Midbrain (tissue), 1 donor: ENCODE measurements around the gene CCT7.
"Not testable (repeated sequence)": the region's sequence is repeated elsewhere in the genome, so short reads cannot be mapped to it uniquely, and the experiment has no call there.

Source experiments
- DNase-seq: peaks from one replicate; lab custom pipeline; 2025; lab: John Stamatoyannopoulos, UW

Gene CCT7

DNA sequence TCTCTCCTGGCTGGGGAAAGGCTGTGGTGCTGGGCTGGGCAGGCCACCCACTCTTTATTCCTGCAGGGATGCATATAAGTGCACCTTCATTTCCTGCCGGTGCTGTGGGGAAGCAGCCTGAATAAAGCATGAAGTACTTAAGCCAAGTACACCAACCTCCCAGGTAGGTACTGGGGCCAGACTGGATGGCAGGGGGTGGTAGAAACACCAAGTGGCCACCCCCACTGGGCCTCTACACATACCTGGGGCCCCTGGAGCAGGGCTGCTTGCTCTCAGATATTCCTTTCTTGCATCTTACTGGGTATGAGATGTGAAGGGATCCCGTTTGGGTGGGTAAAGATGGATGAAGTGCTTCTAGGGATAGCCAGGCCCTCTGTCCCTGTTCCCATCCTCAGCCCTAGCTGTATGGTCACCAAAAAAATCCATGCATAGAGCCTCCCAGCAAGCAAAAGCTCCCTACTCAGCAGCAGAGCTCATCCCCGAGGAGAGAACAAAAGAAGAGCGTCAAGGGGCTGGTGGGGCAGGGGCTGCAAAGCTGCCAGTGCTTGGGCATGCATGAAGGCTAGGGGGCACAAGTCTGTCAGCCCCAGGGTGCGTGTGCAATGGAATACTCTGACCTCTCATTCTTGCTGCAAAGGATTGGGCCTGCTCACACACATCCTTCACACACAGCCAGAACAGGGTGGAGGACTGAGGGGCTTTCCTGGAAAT, 22.0 kb downstream of the CCT7 start:
- no peak for DNase-seq

DNA sequence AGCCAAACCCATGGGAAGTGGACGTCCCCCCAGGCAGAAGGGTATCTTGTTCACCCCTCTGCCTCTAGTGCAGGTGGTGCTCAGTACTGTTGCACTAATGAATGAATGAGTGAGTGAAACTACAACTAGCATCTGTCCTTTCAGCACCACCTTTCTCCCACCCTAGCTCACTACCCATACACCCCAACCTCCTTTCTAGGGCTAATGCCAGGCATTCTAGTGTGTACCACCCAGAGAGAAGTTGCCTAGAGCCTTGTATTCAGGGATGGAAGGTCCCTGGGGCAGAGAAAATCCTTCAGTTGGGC, 22.5 kb downstream of the CCT7 start:
- no peak for DNase-seq

DNA sequence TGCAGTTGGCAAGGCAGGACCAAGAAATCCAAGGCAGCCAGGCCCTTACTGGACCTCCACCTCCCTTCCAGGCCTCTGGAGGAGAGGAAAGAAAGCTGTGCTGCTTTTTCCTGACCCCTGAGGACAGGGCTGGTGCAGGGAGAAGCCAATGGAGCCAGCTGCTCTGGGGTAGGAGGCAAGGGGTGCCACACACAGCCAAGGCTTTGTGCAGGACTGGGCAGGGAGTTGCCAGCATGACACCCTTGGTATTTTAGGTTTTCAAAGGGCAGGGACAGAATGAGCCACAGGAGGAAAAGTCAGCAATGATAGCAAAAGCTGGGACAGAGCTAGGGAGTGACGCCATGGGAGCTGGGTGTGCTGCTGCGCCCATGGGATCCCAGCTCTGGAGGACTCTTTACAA, 22.9 kb downstream of the CCT7 start:
- no peak for DNase-seq

DNA sequence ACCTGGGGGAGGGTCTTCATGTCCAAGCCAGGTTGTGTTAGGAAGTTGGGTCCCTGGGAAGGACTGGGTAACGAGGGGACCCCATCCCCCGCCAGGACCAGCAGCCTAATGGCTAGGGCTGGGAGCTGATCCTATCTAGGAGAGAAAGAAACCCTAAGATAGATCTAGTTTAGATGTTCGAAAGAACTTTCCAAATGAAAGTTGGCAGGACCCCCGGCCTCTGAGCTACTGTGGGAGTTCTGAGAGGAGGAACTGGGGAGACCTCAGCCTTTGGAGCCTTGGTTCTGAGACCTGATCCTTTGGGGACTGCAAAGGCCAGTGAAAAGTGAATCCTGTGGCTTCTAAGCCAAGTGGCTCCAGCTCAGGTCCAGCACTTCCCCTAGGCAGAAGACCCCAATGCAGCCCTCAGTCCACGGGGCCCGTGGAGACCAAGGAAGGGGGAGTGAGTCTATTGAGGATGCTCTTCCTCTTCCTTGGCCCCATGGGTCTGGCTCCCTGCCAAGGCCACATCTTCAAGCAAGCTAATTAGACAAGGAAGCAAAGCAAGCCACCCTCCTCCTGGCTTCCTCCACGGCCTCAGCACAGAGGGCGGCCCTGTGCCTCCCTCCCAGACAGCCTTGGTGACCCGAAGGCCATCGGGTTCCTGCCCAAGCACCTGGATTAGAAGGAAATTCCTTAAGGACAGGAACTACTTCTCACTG, 23.5 kb downstream of the CCT7 start:
- DNase-seq, result no peak

DNA sequence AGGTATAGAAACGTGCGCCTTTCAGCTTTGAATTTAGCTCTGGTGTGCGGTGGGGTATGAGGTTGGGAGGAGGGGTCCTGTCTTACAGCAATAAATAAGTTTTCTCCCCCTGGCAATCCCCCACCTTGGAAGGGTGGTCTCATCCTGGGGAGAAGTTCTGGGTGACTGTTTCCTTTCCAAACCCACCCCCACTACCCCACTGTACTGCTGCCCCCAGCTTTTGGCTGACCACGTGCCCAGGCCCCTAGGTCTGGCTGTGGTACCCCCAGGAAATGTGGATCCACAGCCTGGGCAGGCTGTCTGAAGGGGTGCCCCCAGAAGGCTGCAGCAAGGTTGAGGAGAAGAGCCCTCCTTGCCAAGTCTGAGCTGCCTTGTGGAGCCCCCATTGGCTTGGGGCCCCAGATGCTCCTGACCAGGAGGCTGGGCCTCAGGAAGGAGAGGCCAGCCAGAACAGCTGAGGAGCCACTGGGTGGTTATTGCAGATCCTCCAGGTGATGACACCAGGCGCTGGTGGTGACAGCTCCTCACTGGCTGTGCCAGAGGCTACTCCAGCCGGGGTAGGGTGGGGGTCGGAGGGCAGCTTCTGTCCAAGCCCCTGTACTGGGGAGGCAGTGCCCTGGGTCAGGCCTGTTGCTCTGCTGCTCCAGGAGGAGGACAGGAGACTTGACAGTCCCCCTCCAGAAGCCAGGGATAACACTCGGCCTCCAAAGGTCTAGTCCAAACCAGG, 24.2 kb downstream of the CCT7 start:
- no peak for DNase-seq

DNA sequence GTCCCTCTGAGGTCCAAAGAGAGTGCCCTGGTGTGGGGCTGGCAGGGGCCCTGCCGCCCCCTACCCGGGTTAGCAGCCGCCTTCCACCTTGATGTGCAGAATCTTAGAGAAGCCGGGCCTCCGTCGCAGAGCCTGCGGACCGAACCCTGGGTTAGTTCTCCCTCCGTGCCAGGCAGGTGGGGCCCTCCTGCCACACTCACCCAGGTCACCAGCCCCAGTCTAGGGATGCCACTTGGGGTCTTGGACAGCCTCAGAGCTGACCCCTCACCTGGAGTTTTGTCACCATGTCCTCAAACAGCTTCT, 24.8 kb downstream of the CCT7 start:
- no peak for DNase-seq

DNA sequence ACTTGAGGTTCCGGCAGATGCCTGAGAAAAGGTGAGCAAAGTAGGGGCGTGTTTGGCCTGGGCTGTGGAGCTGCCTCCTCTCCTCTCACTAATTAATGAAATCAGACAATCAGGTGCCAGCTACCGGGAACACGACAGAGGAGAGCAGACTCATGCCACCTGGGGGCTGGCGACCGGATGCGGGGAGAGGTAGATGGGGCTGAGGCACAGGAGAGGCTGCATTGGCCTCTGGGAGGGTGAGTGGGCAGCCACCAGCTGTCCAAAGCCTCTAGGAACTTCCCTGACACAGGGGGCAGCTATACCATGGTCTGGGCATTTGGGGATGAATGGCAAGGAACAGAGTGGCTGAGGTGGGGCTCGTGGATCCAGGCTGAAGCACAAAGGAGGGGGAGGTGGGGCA, 25.2 kb downstream of the CCT7 start:
- no peak for DNase-seq

DNA sequence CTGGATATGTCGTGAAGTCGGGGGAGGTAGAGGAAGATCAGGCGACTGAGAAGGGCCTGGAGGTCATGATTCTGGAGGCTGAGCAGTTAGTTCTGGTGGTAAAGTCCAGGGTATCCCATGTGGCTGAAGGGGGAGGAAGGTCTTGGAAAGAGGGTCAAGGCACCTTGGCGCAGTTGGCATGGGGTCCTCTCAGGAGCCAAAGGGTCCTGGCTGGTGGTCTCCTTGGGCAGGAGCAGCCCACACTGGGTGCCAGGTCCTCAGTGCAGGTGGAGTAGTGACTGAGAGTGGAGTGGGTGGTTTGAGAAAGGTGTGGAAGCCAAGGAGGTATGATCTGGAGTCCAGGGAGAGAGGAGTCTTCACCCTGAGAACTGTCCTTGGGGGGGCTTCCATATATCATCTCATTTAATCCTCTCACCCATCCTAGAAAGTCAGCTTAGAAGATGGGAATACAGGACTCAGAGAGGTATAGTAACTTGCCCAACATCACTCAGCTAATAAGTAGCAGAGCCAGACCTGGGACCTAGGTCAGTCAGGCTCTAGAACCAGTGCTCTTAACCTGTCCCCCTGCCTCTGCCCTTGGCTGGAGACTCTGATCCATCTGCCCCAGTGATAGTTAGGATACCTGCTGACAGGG, 25.7 kb downstream of the CCT7 start:
- DNase-seq, result no peak

DNA sequence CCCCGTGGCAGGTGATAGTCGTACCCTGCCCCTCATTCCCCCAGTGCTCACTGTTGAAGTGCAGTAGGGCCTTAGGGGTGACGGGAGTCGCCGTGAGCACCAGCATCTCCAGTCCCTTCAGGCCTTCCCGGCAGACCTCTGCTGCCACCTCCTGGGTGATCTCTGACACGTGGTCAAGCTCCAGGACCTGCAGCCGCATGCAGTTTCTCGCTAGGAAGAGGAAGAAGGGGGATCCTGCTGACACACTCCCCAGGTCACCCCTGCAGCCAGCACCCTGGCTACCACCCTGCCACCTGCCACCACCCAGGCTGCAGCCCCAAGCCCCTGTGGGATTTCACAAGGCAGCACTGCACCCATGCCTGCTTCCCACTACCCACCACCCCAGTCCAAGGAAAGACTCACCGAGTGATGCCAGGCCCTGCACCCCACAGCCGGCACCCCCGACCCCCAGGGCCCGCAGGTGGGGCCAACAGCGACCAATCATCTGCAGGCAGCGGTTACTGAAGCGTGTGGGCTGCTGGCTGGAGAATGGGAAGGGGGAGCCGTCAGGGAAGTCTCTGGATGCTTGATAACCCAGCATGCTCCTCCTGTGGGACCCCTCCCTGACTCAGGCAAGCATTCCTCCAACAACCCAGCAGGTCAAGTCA, 26.4 kb downstream of the CCT7 start:
- peak; percentile 20 for DNase-seq

DNA sequence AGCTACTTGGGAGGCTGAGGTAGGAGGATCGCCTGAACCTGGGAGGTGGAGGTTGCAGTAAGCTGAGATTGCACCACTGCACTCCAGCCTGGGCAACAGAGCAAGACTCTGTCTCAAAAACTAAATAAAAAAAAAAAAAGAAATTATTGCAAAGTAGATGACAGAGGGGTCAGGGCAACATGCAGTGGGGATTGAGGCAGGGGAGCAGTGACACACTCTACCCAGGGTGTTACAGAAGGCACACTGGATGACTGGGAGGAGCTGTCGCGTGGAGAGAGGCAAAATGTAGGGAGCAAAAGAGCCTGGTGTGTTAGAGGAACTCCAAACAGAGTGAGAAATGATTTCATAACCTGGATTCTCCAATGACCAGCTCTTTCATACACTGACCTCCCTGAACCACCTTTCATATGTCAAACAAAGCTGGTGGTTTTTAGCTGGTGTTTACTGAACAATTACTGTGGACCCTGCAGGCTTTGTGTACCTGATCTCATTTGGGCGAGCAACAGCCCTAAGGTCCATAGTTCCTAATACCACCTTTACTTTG, 28.1 kb downstream of the CCT7 start:
- no peak for DNase-seq

DNA sequence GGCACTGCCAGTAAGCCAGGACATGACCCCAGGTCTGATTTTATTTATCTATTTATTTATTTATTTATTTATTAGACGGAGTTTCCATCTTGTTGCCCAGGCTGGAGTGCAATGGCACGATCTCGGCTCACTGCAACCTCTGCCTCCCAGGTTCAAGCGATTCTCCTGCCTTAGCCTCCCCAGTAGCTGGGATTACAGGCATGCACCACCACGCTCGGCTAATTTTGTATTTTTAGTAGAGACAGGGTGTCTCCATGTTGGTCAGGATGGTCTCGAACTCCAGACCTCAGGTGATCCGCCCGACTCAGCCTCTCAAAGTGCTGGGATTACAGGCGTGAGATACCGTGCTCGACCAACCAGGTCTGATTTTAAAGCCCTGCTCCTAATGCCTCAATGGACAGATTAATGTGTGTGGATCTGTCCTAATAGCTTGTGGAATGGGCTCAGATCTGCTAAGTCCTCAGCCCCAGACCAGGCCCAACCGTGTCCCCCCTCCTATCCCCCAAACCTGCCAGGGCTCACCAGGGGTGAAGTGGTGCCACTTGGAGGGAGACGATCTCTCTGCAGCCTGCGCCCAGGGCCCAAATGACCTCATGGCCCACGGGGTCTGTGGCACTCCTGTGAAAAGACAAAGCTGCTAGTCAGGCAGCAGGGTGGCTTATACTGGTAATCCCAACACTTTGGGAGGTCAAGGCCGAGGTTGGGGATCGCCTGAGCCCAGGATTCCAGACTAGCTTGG, 28.8 kb downstream of the CCT7 start:
- not testable (repeated sequence) for DNase-seq

DNA sequence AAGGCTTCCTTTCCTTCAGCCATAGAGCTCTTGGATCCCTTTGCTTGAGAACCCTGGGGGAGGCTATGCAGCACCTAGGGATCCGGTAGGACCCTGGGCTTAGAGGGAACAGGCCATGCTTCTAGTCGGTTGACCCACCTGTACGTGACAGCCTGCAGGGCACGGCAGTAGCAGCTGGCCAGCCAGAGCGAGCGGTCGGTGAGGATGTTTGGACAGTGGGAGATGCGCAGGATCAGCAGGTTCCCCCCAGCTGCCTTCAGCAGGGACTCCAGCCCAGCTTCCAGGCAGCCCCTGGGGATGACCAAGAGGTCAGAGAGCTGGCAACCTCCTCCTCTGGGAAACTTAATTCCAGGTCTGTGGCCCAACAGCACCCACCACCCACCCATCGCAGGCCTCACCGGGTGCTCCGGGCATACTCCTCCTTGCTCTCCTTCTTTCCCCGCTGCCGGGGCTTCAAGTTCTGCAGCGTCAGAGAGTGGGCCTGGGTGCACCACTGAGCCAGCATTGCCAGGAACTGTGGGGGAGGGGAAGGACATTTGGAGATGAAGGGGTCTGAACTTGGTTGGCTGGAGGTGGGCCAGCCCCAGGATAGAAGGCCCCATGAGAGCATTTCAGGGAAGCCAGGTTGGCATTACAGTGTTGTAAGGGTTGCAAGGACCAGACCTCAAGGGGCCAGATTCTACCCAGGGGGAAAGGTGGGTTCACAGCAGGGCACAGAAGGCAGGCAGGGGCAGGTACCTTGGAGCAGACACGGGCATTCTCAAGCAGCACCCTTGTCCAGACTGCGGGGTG, 29.6 kb downstream of the CCT7 start:
- no peak for DNase-seq

DNA sequence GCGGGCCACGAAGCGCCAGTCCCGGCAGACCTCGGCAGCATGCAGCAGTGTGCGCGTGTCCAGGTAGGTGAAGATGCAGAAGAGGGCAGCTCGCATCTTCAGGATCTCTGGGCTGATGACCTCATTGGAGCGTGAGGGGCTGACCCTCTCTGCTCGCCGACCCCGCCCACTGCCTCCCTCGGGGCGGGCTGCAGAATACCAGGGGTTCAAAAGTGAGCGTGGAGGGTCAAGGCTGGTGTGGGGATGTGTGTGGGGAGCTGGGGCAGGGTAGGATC, 30.2 kb downstream of the CCT7 start:
- no peak for DNase-seq

DNA sequence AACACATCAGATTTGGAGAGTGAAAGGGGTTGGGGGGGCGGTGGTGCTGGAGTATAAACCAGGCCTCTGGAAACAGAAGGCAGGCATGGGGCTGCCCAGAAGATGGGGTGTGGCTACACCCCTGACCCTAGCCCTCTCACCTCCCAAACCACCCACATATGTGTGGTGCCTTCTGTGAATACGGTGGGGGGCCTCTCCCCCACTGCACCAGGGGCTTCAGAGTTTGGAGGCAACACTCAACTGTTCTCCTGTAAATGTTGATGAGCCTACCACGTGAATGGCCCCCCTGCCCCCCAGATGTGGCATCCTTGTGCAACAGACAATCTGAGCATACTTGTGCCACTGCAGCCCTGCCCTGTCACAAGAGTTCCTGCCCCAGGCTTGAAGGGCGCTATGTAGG, 30.7 kb downstream of the CCT7 start:
- no peak for DNase-seq

DNA sequence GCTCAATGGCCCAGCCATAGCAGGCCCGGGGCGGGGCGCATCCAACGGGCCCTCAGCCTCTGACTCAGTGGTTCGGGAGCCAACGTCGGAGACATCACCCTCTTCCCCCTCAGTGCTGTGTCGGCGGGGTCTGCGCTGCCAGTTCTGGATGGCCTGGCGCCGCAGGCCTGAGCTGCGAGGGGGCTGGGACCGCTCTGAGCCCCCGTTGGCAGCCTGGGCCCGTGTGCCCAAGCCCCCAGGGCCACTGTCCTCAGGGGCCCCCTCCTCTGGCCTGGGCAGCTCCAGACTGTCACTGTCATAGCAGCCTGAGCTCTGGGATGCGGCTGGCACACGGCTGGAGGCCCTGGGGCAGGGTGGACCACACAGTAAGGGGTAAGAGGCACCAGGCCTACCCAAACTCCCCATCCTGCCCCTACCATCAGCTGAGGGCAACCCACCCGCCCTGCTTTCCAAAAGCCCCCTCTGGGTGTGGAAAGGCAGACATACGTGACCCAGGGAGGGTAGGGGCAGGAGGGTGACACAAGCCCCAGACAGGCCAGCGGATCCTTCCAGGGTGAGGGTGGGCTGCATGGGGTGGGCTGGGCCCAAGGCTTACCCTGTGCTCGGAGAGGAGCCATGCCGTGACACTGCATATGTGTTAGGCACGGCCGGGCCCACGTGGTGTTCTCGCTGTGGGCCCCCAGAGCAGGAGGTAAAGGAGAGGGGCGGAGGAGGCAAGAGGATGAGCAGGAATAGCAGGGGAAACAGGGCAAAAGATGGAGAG, 31.4 kb downstream of the CCT7 start:
- no peak for DNase-seq

DNA sequence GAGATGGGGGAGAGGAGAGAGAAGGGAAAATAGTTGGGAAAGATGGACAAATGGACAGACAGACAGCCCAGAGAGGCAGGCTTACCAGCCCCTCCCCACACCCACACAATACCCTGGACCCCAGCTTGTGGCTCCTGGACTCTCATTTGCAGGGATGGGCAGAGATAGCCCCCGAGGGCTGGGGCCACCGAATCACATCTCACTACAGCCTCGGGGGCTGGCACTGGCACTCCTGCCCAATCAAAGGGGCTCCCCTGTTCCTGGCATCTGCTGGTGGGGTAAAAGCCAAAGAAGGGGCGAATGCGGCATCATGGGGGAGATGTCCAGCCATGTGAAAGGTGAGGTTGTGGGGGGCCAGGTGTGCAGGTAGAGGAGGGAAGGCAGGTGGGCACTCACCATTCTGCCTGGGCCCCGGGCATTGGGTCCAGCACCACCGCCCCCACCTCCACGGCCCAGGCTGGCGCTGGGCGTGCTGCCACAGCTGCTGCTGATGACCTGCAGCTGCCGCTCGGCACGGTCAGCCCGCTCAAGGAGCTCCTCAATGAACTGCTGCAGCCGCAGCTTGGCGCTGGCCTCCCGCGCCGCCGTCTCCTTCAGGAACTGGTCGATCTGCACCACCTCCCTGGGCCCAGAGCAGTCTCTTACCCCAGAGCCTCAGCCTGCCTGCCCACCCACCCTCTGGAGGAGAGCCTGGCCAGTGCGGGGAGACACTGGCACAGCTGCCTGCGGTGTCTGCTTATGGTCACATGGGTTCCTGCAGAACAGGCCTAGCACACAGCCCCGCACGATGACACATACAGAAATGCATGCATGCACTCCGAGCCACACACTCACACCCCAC, 32.2 kb downstream of the CCT7 start:
- DNase-seq, result no peak

DNA sequence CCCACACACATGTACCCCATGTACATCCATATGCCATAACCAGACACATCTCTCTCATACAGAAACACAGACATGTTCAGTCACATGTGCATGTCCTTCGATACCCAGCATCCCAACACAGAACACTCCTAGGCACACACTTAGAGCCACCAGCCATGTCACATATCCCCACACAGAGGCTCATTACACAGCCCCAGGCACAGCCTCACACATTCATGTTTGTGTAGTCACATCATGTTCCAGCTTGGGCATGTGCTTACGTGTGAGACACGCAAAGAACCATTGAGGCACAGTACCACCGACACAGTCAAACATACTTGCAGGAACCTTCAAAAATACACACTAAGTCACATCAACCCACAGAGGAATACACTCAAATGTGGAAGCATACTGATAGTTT, 32.9 kb downstream of the CCT7 start:
- no peak for DNase-seq

DNA sequence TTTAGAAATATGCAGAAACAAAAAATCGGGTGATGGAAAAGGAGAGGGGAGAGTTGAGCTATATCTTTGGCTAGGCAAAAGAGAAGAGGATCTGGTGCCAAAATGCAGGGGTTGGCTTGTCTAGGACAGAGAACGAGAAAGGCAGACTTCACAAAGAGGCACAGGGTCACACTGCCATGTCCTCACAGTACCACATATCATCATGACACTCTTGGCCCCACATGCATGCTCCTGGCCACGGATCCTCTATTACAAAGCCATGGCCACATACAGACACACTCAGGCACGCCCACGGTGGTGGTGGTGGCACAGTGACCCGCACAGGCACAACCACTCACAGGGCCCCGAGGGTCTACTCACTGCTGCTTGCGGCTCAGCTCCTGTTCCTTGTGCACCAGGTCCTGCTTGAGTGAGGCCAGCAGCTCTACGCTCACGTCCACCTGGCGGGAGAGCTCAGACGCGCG, 34.3 kb downstream of the CCT7 start:
- no peak for DNase-seq
